NCI-H146 treated with DMSO at 0.1 percent for 48 hours (cell line): ENCODE measurements around the gene PPP1R15B.
A peak's percentile ranks its signal among the peaks of the same experiment; 100 is the strongest.

ENCODE experiments used
- DNase-seq: peaks from one replicate; lab custom pipeline; 2025; ENCODE audit not compliant: unreplicated experiment; lab: John Stamatoyannopoulos, UW

Gene PPP1R15B

GRCh38 chr1:204411451-204412204, at the start of gene PPP1R15B:
Gene PPP1R15B (minus strand): TSS chr1:204411817. CDS start chr1:204411411, 406 bp downstream.
- peak; percentile 96 for DNase-seq

GRCh38 chr1:204460346-204460745, 48.7 kb upstream of the PPP1R15B start:
- no peak for DNase-seq

GRCh38 chr1:204459706-204460105, 48.1 kb upstream of the PPP1R15B start:
- DNase-seq, result no peak

GRCh38 chr1:204457666-204458065, 46.0 kb upstream of the PPP1R15B start:
- no peak for DNase-seq

GRCh38 chr1:204456826-204457442, 45.3 kb upstream of the PPP1R15B start:
- DNase-seq, result no peak

GRCh38 chr1:204455831-204456145, 44.2 kb upstream of the PPP1R15B start:
- DNase-seq, result no peak

GRCh38 chr1:204455063-204455830, 43.6 kb upstream of the PPP1R15B start:
- DNase-seq, result no peak

- no peak for DNase-seq
Observed at GRCh38 chr1:204454476-204454875, 42.9 kb upstream of the PPP1R15B start.

- no peak for DNase-seq
Observed at GRCh38 chr1:204453141-204453772, 41.6 kb upstream of the PPP1R15B start.

- DNase-seq, result no peak
Observed at GRCh38 chr1:204451352-204452124, 39.9 kb upstream of the PPP1R15B start.

GRCh38 chr1:204450461-204451257, 39.0 kb upstream of the PPP1R15B start:
- DNase-seq, result no peak

GRCh38 chr1:204449678-204450280, 38.2 kb upstream of the PPP1R15B start:
- DNase-seq, result no peak

- no peak for DNase-seq
Observed at GRCh38 chr1:204448991-204449677, 37.5 kb upstream of the PPP1R15B start.

- no peak for DNase-seq
Observed at GRCh38 chr1:204448344-204448964, 36.8 kb upstream of the PPP1R15B start.

- no peak for DNase-seq
Observed at GRCh38 chr1:204447736-204448135, 36.1 kb upstream of the PPP1R15B start.

GRCh38 chr1:204447190-204447589, 35.6 kb upstream of the PPP1R15B start:
- DNase-seq, result no peak

- DNase-seq, result peak; percentile 66
Observed at GRCh38 chr1:204446413-204447111, 34.9 kb upstream of the PPP1R15B start.

- DNase-seq, result peak; percentile 17
Observed at GRCh38 chr1:204445860-204446412, 34.3 kb upstream of the PPP1R15B start.
